Esophagus muscularis mucosa (tissue), 3 donors: ENCODE results near the gene UBE3D.

Source experiments
- POLR2A ChIP-seq: fragments of 450-650 bp; IDR thresholded peaks from one replicate; pipeline ENCODE4 v1.6.1; 2017; ENCODE audit warnings: antibody characterized with exemption, moderate library complexity, mild to moderate bottlenecking, low read depth
- TF ChIP-seq, protein P1 (sequence below), 3 experiments: fragments of 200-600 bp in 2 of 3; fragments of 450-650 bp in 1 of 3; sonication (generic) in 2 of 3; IDR thresholded peaks; one replicate each; pipeline ENCODE4 v1.5.1; 2017 to 2019; ENCODE audit warnings: antibody characterized with exemption in 3 of 3, mild to moderate bottlenecking in 2 of 3, moderate library complexity in 1 of 3

DNA sequence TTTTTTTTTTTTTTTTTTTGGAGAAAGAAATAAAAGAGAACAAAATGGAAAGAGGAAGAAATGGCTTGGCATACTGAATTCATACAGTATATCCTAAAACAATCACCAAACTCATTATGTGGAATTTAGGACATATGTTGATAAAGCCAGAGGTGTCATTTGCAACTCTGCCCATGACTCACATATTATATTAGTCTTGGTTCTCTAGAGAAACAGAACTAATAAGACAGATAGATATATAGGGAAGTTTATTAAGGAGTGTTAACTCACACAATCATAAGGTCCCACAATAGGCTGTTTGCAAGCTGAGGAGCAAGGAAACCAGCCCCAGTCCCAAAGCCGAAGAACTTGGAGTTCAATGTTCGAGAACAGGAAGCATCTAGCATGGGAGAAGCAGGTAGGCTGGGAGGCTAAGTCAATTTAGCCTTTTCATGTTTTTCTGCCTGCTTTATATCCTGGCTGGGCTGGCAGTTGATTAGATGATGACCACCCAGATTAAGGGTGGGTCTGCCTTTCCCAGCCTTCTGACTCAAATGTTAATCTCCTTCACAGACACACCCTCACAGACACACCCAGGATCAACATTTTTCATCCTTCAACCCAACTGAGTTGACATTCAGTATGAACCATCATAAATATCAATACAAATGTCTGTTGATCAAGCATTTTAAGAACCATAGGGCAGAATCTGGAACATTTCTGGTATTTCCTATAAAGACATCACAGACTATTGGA lies 102.3 kb downstream of the UBE3D start:
- no peak for TF ChIP-seq POLR2A
- TF ChIP-seq, protein P1, sequence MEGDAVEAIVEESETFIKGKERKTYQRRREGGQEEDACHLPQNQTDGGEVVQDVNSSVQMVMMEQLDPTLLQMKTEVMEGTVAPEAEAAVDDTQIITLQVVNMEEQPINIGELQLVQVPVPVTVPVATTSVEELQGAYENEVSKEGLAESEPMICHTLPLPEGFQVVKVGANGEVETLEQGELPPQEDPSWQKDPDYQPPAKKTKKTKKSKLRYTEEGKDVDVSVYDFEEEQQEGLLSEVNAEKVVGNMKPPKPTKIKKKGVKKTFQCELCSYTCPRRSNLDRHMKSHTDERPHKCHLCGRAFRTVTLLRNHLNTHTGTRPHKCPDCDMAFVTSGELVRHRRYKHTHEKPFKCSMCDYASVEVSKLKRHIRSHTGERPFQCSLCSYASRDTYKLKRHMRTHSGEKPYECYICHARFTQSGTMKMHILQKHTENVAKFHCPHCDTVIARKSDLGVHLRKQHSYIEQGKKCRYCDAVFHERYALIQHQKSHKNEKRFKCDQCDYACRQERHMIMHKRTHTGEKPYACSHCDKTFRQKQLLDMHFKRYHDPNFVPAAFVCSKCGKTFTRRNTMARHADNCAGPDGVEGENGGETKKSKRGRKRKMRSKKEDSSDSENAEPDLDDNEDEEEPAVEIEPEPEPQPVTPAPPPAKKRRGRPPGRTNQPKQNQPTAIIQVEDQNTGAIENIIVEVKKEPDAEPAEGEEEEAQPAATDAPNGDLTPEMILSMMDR (IDR thresholded peaks at IDR 0.05): no peak
